Neuronal stem cell (in vitro differentiated cells): ENCODE results near the gene MAN1A2.
A peak's percentile ranks its signal among the peaks of the same experiment; 100 is the strongest.

Source experiments
- DNase-seq: peaks from one replicate; pipeline ENCODE4 v3.0.0-alpha.2; 2013; ENCODE audit warnings: low spot score
- H2AFZ ChIP-seq: one replicate; pipeline ENCODE4 v1.6.1; 2013; ENCODE audit warnings: mild to moderate bottlenecking, low read length, inconsistent platforms
- H2AK5ac ChIP-seq: 2 replicates; pipeline ENCODE4 v1.6.1; 2013; ENCODE audit warnings: low read depth, mild to moderate bottlenecking, inconsistent platforms, low read length, moderate library complexity, mixed read lengths
- H2BK120ac ChIP-seq: 2 replicates; pipeline ENCODE4 v1.6.1; 2013; ENCODE audit warnings: low read depth, mild to moderate bottlenecking, inconsistent platforms, low read length, moderate library complexity, mixed read lengths
- H2BK12ac ChIP-seq: one replicate; pipeline ENCODE4 v1.6.1; 2013; ENCODE audit warnings: low read length, inconsistent platforms
- H2BK15ac ChIP-seq: 2 replicates; pipeline ENCODE4 v1.6.1; 2013; ENCODE audit warnings: mild to moderate bottlenecking, low read length, inconsistent platforms, mixed read lengths
- H2BK5ac ChIP-seq: one replicate; pipeline ENCODE4 v1.6.1; 2013; ENCODE audit warnings: inconsistent platforms, mild to moderate bottlenecking, low read length, moderate library complexity
- H3K14ac ChIP-seq: one replicate; pipeline ENCODE4 v1.6.1; 2013; ENCODE audit warnings: low read length, inconsistent platforms
- H3K18ac ChIP-seq: 2 replicates; pipeline ENCODE4 v1.6.1; 2013; ENCODE audit warnings: low read length, inconsistent platforms
- H3K23ac ChIP-seq: 2 replicates; pipeline ENCODE4 v1.6.1; 2013; ENCODE audit warnings: low read depth, mild to moderate bottlenecking, mixed read lengths, low read length, inconsistent platforms; ENCODE audit not compliant: poor library complexity
- H3K27ac ChIP-seq: replicated peaks from 3 replicates; pipeline ENCODE4 v1.5.1; 2013; ENCODE audit warnings: low read length, inconsistent platforms
- H3K27me3 ChIP-seq, 3 experiments: 2 replicates each; pipeline ENCODE4 v1.6.1; 2013; ENCODE audit warnings: low read length in 3 of 3, mild to moderate bottlenecking in 2 of 3, inconsistent platforms in 1 of 3, low read depth in 1 of 3, mixed read lengths in 1 of 3, moderate library complexity in 1 of 3; ENCODE audit not compliant: control insufficient read depth in 3 of 3, insufficient read depth in 3 of 3
- H3K36me3 ChIP-seq, 2 donors: replicated peaks in 1 of 2; 2 replicates each; pipeline ENCODE4 v1.6.1; 2013; ENCODE audit warnings: low read length in 2 of 2; ENCODE audit not compliant: control insufficient read depth in 2 of 2, insufficient read depth in 2 of 2
- H3K4ac ChIP-seq: 2 replicates; pipeline ENCODE4 v1.6.1; 2013; ENCODE audit warnings: inconsistent platforms, mild to moderate bottlenecking, low read length, moderate library complexity
- H3K4me1 ChIP-seq, 2 donors: 1 replicate in 1 of 2; 2 replicates in 1 of 2; pipeline ENCODE4 v1.6.1; 2013; ENCODE audit warnings: low read length in 2 of 2, low read depth in 1 of 2; ENCODE audit not compliant: control insufficient read depth in 2 of 2, insufficient read depth in 1 of 2
- H3K4me2 ChIP-seq: one replicate; pipeline ENCODE4 v1.6.1; 2013; ENCODE audit warnings: mild to moderate bottlenecking, low read length, inconsistent platforms; ENCODE audit not compliant: insufficient read depth, poor library complexity, severe bottlenecking
- H3K4me3 ChIP-seq, 2 donors: 2 replicates each; pipeline ENCODE4 v1.5.1; 2013; ENCODE audit warnings: low read length in 2 of 2, mild to moderate bottlenecking in 2 of 2, inconsistent platforms in 1 of 2, moderate library complexity in 1 of 2
- H3K79me1 ChIP-seq: one replicate; pipeline ENCODE4 v1.6.1; 2013; ENCODE audit warnings: low read depth, mild to moderate bottlenecking, inconsistent platforms, low read length, moderate library complexity
- H3K9ac ChIP-seq: one replicate; pipeline ENCODE4 v1.6.1; 2013; ENCODE audit warnings: mild to moderate bottlenecking, low read depth, low read length, inconsistent platforms; ENCODE audit not compliant: poor library complexity
- H3K9me3 ChIP-seq, 2 donors: replicated peaks in 1 of 2; 2 replicates each; pipeline versions ENCODE3 to v1.6.1; 2013; ENCODE audit warnings: low read length in 2 of 2, mild to moderate bottlenecking in 2 of 2, inconsistent platforms in 1 of 2, low read depth in 1 of 2, mixed read lengths in 1 of 2, moderate library complexity in 1 of 2; ENCODE audit not compliant: control insufficient read depth in 2 of 2, insufficient read depth in 1 of 2
- H4K8ac ChIP-seq: one replicate; pipeline ENCODE4 v1.6.1; 2013; ENCODE audit warnings: low read depth, mild to moderate bottlenecking, inconsistent platforms, low read length, moderate library complexity
- H4K91ac ChIP-seq: one replicate; pipeline ENCODE4 v1.6.1; 2013; ENCODE audit warnings: low read length, low read depth, mild to moderate bottlenecking, inconsistent platforms; ENCODE audit not compliant: poor library complexity
- WGBS, 2 donors: extraction: QIAGEN DNeasy Blood & Tissue Kit; methylation state at CpG; one replicate each; pipeline ENCODE4 v1.1.7; 2013; ENCODE audit warnings: missing lambda C conversion rate in 2 of 2, mixed read lengths in 1 of 2; ENCODE audit not compliant: insufficient read length in 2 of 2, insufficient replicate concordance in 1 of 2; ENCODE audit errors: extremely low coverage in 2 of 2; 5-methylcytosine and 5-hydroxymethylcytosine counted together

Gene MAN1A2

DNA sequence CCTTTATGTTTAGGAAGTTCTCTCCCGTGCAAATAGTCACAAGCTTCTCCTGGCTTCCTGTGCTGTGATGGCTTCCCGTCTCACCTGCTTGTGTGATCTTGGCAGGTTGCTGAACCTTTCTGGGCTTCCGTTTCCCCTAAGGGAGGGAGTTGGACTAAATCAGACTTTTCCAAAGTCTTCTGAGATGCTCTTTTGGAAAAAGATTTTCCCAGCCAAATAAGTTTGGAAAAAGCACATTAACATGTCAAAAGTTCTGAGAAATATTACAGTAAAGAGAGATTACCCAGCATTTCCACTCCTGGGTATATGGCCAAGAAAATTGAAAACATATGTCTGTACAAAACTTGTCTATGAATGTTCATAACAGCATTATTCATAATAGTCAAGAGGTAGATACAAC lies 202.6 kb downstream of the MAN1A2 start:
- Histone ChIP-seq H4K8ac (no peak overlapping the region), H3K4me1 (peaks cover 0 to 10% of the 10 kb centered on the region in 2 donors), H3K36me3 (no peaks in the 10 kb centered on the region), H3K27me3 (no peaks in the 10 kb centered on the region), H3K9ac (no peak overlapping the region), H2BK15ac (no peak overlapping the region), H3K9me3 (no peaks in the 10 kb centered on the region), H2AK5ac (no peak overlapping the region), H4K91ac (no peak overlapping the region), H2BK120ac (no peak overlapping the region), H3K18ac (no peak overlapping the region), H3K27ac (no peak overlapping the region), H3K23ac (no peak overlapping the region), H2AFZ (no peak overlapping the region), H3K79me1 (no peaks in the 10 kb centered on the region), H3K4me3 (no peak overlapping the region), H2BK5ac (no peak overlapping the region), H2BK12ac (no peak overlapping the region), H3K4ac (no peak overlapping the region), H3K14ac (no peak overlapping the region), H3K4me2 (no peak overlapping the region)
- no peak for DNase-seq
- no CpG with 5 or more reads among the region's 3 CpGs for WGBS, 2 donors

DNA sequence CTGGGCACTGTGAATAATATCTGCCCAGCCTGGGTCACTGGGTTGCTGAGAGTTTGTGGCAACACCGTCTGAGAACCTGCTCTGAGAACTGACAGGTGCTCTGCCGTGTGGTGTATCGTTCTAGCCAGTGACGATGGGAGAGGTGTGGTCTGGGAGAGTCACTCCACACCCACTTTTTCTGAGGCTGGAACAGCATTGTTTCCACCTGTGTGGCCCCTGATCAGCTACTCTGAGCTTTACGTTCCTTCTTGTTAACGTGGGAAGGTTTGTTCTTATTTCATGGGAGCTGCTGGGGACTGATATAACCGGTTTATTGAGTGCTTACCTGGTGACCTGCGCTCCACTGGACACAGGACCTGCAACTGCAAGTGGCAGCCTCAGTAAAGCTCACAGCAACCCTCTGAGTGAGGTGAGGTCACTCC lies 203.8 kb downstream of the MAN1A2 start:
- Histone ChIP-seq H3K4me3 (no peak overlapping the region), H2AFZ (no peak overlapping the region)

GRCh38 chr1:117571496-117571895 lies 204.2 kb downstream of the MAN1A2 start:
- H3K27me3 ChIP-seq: no peaks in the 10 kb centered on the region
- no peak overlapping the region for H3K4me2 ChIP-seq
- H3K23ac ChIP-seq: no peak overlapping the region
- H3K27ac ChIP-seq: no peak overlapping the region
- no peak overlapping the region for H2BK5ac ChIP-seq
- no peak for DNase-seq
- H4K8ac ChIP-seq: no peak overlapping the region
- no peak overlapping the region for H2AK5ac ChIP-seq
- no peaks in the 10 kb centered on the region for H3K9me3 ChIP-seq
- H2BK12ac ChIP-seq: no peak overlapping the region
- H2BK15ac ChIP-seq: no peak overlapping the region
- no peak overlapping the region for H3K14ac ChIP-seq
- H3K79me1 ChIP-seq: no peaks in the 10 kb centered on the region
- no peak overlapping the region for H3K4me3 ChIP-seq
- H3K18ac ChIP-seq: no peak overlapping the region
- H3K36me3 ChIP-seq: no peaks in the 10 kb centered on the region
- no CpG with 5 or more reads among the region's 5 CpGs for WGBS, 2 donors
- no peak overlapping the region for H3K9ac ChIP-seq
- H4K91ac ChIP-seq: no peak overlapping the region
- H2AFZ ChIP-seq: no peak overlapping the region
- H2BK120ac ChIP-seq: no peak overlapping the region
- H3K4me1 ChIP-seq: peaks cover 0 to 6% of the 10 kb centered on the region in 2 donors
- H3K4ac ChIP-seq: no peak overlapping the region

More for the DNA sequence above, 203.8 kb downstream of the MAN1A2 start:
- Histone ChIP-seq H3K18ac (peak overlapping the region; percentile 32), H2BK15ac (no peak overlapping the region), H3K14ac (no peak overlapping the region), H3K23ac (no peak overlapping the region), H2AK5ac (no peak overlapping the region), H3K27ac (no peak overlapping the region), H3K9ac (no peak overlapping the region), H2BK12ac (no peak overlapping the region), H3K4me1 (peaks cover 0 to 6% of the 10 kb centered on the region in 2 donors), H3K36me3 (no peaks in the 10 kb centered on the region), H3K9me3 (no peaks in the 10 kb centered on the region), H4K8ac (no peak overlapping the region), H2BK120ac (no peak overlapping the region), H3K4ac (no peak overlapping the region), H3K27me3 (no peaks in the 10 kb centered on the region), H2BK5ac (no peak overlapping the region), H3K4me2 (no peak overlapping the region), H3K79me1 (no peaks in the 10 kb centered on the region), H4K91ac (no peak overlapping the region)
- WGBS, 2 donors: no CpG with 5 or more reads among the region's 8 CpGs
- no peak for DNase-seq

- Histone ChIP-seq H3K27ac (no peak overlapping the region), H3K23ac (no peak overlapping the region), H3K14ac (no peak overlapping the region), H4K8ac (no peak overlapping the region), H3K9ac (no peak overlapping the region), H2BK120ac (peak overlapping the region; percentile 72), H3K9me3 (no peaks in the 10 kb centered on the region), H3K4ac (no peak overlapping the region), H3K27me3 (no peaks in the 10 kb centered on the region), H3K18ac (peak overlapping the region; percentile 44), H2AK5ac (peak overlapping the region; percentile 70), H3K4me1 (peaks cover 0 to 6% of the 10 kb centered on the region in 2 donors), H2BK12ac (no peak overlapping the region), H4K91ac (no peak overlapping the region), H2BK15ac (no peak overlapping the region), H2AFZ (no peak overlapping the region), H2BK5ac (no peak overlapping the region), H3K79me1 (no peaks in the 10 kb centered on the region), H3K4me3 (no peak overlapping the region), H3K36me3 (no peaks in the 10 kb centered on the region), H3K4me2 (no peak overlapping the region)
- WGBS, 2 donors: no CpG with 5 or more reads among the region's 4 CpGs
- DNase-seq: no peak
These were observed 205.3 kb downstream of the MAN1A2 start for GRCh38 chr1:117572546-117572945.
